ENCODE data around the gene IL1RAPL1.

- TF ChIP-seq POLR2AphosphoS5 (IDR thresholded peaks at IDR 0.05) (no peak), CTCF (IDR thresholded peaks at IDR 0.05) (no peak), POLR2A (IDR thresholded peaks at IDR 0.05; ENCODE audit: low read depth) (no peak)
Observed at GRCh38 chrX:29187264-29187663, 600.0 kb downstream of the IL1RAPL1 start.

Data from esophagus muscularis mucosa (tissue), 3 donors.